ENCODE measurements around the gene RPS15. TPM values are rescaled to one million over a fixed set of nuclear protein-coding genes. Genes with fewer than 3 reads are reported as not detected.

Gene RPS15
- total RNA-seq, 1 donor from 2014 or later: 938 TPM

GRCh38 chr19:1396019-1396767, 42.0 kb upstream of the RPS15 start:
- no peak for TF ChIP-seq CTCF (IDR thresholded peaks at IDR 0.05; ENCODE audit: unreplicated experiment)

GRCh38 chr19:1396768-1397679, 41.2 kb upstream of the RPS15 start:
- H3K27ac Mint-ChIP-seq: no peak overlapping the region
- no peaks in the 10 kb centered on the region for H3K4me1 Mint-ChIP-seq (ENCODE audit: low read depth)
- no peak for TF ChIP-seq CTCF (IDR thresholded peaks at IDR 0.05; ENCODE audit: unreplicated experiment)
- H3K36me3 Mint-ChIP-seq (ENCODE audit: insufficient read depth): peaks cover 3% of the 10 kb centered on the region
- no peak overlapping the region for H3K4me3 Mint-ChIP-seq (ENCODE audit: low read depth)
- no peaks in the 10 kb centered on the region for H3K27me3 Mint-ChIP-seq
- no peak for DNase-seq (ENCODE audit: low spot score, unreplicated experiment)
- H3K9me3 Mint-ChIP-seq (ENCODE audit: low read depth): no peaks in the 10 kb centered on the region

More at GRCh38 chr19:1396019-1396767, 42.0 kb upstream of the RPS15 start:
- Mint-ChIP-seq H3K36me3 (ENCODE audit: insufficient read depth) (peaks cover 5% of the 10 kb centered on the region), H3K4me3 (ENCODE audit: low read depth) (no peak overlapping the region), H3K27ac (no peak overlapping the region), H3K4me1 (ENCODE audit: low read depth) (no peaks in the 10 kb centered on the region), H3K27me3 (no peaks in the 10 kb centered on the region), H3K9me3 (ENCODE audit: low read depth) (no peaks in the 10 kb centered on the region)
- no peak for DNase-seq (ENCODE audit: low spot score, unreplicated experiment)

- H3K4me1 Mint-ChIP-seq (ENCODE audit: low read depth): peaks cover 1% of the 10 kb centered on the region
- H3K36me3 Mint-ChIP-seq (ENCODE audit: insufficient read depth): no peaks in the 10 kb centered on the region
- no peaks in the 10 kb centered on the region for H3K27me3 Mint-ChIP-seq
- H3K27ac Mint-ChIP-seq: no peak overlapping the region
- no peaks in the 10 kb centered on the region for H3K9me3 Mint-ChIP-seq (ENCODE audit: low read depth)
- DNase-seq (ENCODE audit: low spot score, unreplicated experiment): no peak
- no peak overlapping the region for H3K4me3 Mint-ChIP-seq (ENCODE audit: low read depth)
- TF ChIP-seq CTCF (IDR thresholded peaks at IDR 0.05; ENCODE audit: unreplicated experiment): no peak
These were observed 40.4 kb upstream of the RPS15 start for GRCh38 chr19:1397838-1398237.

- no peak for DNase-seq (ENCODE audit: low spot score, unreplicated experiment)
- H3K4me1 Mint-ChIP-seq (ENCODE audit: low read depth): peaks cover 1% of the 10 kb centered on the region
- H3K4me3 Mint-ChIP-seq (ENCODE audit: low read depth): no peak overlapping the region
- no peak overlapping the region for H3K27ac Mint-ChIP-seq
- no peak for TF ChIP-seq CTCF (IDR thresholded peaks at IDR 0.05; ENCODE audit: unreplicated experiment)
- no peaks in the 10 kb centered on the region for H3K36me3 Mint-ChIP-seq (ENCODE audit: insufficient read depth)
- H3K27me3 Mint-ChIP-seq: no peaks in the 10 kb centered on the region
- no peaks in the 10 kb centered on the region for H3K9me3 Mint-ChIP-seq (ENCODE audit: low read depth)
These were observed 39.1 kb upstream of the RPS15 start for GRCh38 chr19:1399079-1399478.

- H3K4me1 Mint-ChIP-seq (ENCODE audit: low read depth): peaks cover 1% of the 10 kb centered on the region
These were observed 38.5 kb upstream of the RPS15 start for GRCh38 chr19:1399745-1400144.

More at GRCh38 chr19:1399745-1400144, 38.5 kb upstream of the RPS15 start:
- no peak for DNase-seq (ENCODE audit: low spot score, unreplicated experiment)
- Mint-ChIP-seq H3K4me3 (ENCODE audit: low read depth) (no peak overlapping the region), H3K27ac (no peak overlapping the region), H3K9me3 (ENCODE audit: low read depth) (no peaks in the 10 kb centered on the region), H3K27me3 (no peaks in the 10 kb centered on the region), H3K36me3 (ENCODE audit: insufficient read depth) (no peaks in the 10 kb centered on the region)
- no peak for TF ChIP-seq CTCF (IDR thresholded peaks at IDR 0.05; ENCODE audit: unreplicated experiment)
